Neural crest cell (in vitro differentiated cells): ENCODE data around the gene INSM1. TPM values are rescaled to one million over a fixed set of nuclear protein-coding genes. Genes with fewer than 3 reads are reported as not detected.
"Not testable (repeated sequence)": the region's sequence is repeated elsewhere in the genome, so short reads cannot be mapped to it uniquely, and the experiment has no call there.

Experiments used
- DNase-seq: peaks from one replicate; pipeline ENCODE4 v3.0.0; 2021; ENCODE audit warnings: low read depth, mixed read lengths, low spot score
- H3K27ac Mint-ChIP-seq: one replicate; pipeline ENCODE4 v1.8.0; 2021; ENCODE audit warnings: mild to moderate bottlenecking, mixed read lengths; ENCODE audit not compliant: unreplicated experiment
- H3K27me3 Mint-ChIP-seq: 2 replicates; pipeline ENCODE4 v1.8.0; 2021; ENCODE audit warnings: low read depth, mild to moderate bottlenecking, mixed read lengths
- H3K36me3 Mint-ChIP-seq: 2 replicates; pipeline ENCODE4 v1.8.0; 2021; ENCODE audit warnings: low read depth, mild to moderate bottlenecking, mixed read lengths
- H3K4me1 Mint-ChIP-seq: 2 replicates; pipeline ENCODE4 v1.8.0; 2021; ENCODE audit warnings: mixed read lengths
- H3K4me3 Mint-ChIP-seq: one replicate; pipeline ENCODE4 v1.8.0; 2021; ENCODE audit warnings: mild to moderate bottlenecking, mixed read lengths
- H3K9me3 Mint-ChIP-seq: 2 replicates; pipeline ENCODE4 v1.8.0; 2021; ENCODE audit warnings: mixed read lengths
- CTCF ChIP-seq: fragments of 200-600 bp; sonication (generic); conservative IDR thresholded peaks from 2 replicates; pipeline ENCODE4 v1.5.0; 2021; ENCODE audit warnings: antibody characterized with exemption, mild to moderate bottlenecking
- total RNA-seq: library from RNA; stranded (reverse); gene quantifications from 2 replicates; pipeline ENCODE4 v1.2.1, GENCODE V29; 2021

Gene INSM1
- total RNA-seq, 1 donor from 2014 or later, result 22.6 TPM

GRCh38 chr20:20344476-20344875 is 23.4 kb upstream of the INSM1 start:
- no peak overlapping the region for H3K4me3 Mint-ChIP-seq

GRCh38 chr20:20353576-20353975 is 14.3 kb upstream of the INSM1 start:
- no peak for TF ChIP-seq CTCF

More at GRCh38 chr20:20344476-20344875, 23.4 kb upstream of the INSM1 start:
- no peak for DNase-seq
- H3K27ac Mint-ChIP-seq, result no peak overlapping the region
- peaks cover 12% of the 10 kb centered on the region for H3K27me3 Mint-ChIP-seq
- no peaks in the 10 kb centered on the region for H3K4me1 Mint-ChIP-seq
- no peaks in the 10 kb centered on the region for H3K9me3 Mint-ChIP-seq
- TF ChIP-seq CTCF, result no peak
- peaks cover 3% of the 10 kb centered on the region for H3K36me3 Mint-ChIP-seq

GRCh38 chr20:20355503-20355902 is 12.4 kb upstream of the INSM1 start:
- not testable (repeated sequence) for H3K4me3 Mint-ChIP-seq, H3K27ac Mint-ChIP-seq, H3K36me3 Mint-ChIP-seq, DNase-seq, H3K4me1 Mint-ChIP-seq, H3K9me3 Mint-ChIP-seq
- peaks cover 52% of the 10 kb centered on the region for H3K27me3 Mint-ChIP-seq

More at GRCh38 chr20:20353576-20353975, 14.3 kb upstream of the INSM1 start:
- Mint-ChIP-seq H3K4me3 (no peak overlapping the region), H3K27me3 (peaks cover 41% of the 10 kb centered on the region), H3K4me1 (no peaks in the 10 kb centered on the region), H3K9me3 (peaks cover 5% of the 10 kb centered on the region), H3K27ac (no peak overlapping the region), H3K36me3 (peaks cover 4% of the 10 kb centered on the region)
- DNase-seq, result no peak

GRCh38 chr20:20358801-20359200 is 9.1 kb upstream of the INSM1 start:
- H3K27me3 Mint-ChIP-seq, result peaks cover 60% of the 10 kb centered on the region
- peaks cover 3% of the 10 kb centered on the region for H3K9me3 Mint-ChIP-seq
- no peak overlapping the region for H3K4me3 Mint-ChIP-seq
- peaks cover 11% of the 10 kb centered on the region for H3K4me1 Mint-ChIP-seq
- H3K36me3 Mint-ChIP-seq, result peaks cover 5% of the 10 kb centered on the region
- DNase-seq, result no peak
- TF ChIP-seq CTCF, result no peak
- H3K27ac Mint-ChIP-seq, result no peak overlapping the region

- peaks cover 15% of the 10 kb centered on the region for H3K4me1 Mint-ChIP-seq
- DNase-seq, result no peak
- H3K27me3 Mint-ChIP-seq, result peaks cover 65% of the 10 kb centered on the region
- no peak overlapping the region for H3K27ac Mint-ChIP-seq
- H3K4me3 Mint-ChIP-seq, result no peak overlapping the region
- TF ChIP-seq CTCF, result no peak
- H3K9me3 Mint-ChIP-seq, result no peaks in the 10 kb centered on the region
- peaks cover 3% of the 10 kb centered on the region for H3K36me3 Mint-ChIP-seq
Observed at GRCh38 chr20:20359628-20360027, 8.3 kb upstream of the INSM1 start.

- H3K36me3 Mint-ChIP-seq, result peaks cover 3% of the 10 kb centered on the region
- TF ChIP-seq CTCF, result peak; percentile 86
- H3K27ac Mint-ChIP-seq, result no peak overlapping the region
- peaks cover 73% of the 10 kb centered on the region for H3K27me3 Mint-ChIP-seq
- DNase-seq, result peak; percentile 41
- peaks cover 18% of the 10 kb centered on the region for H3K4me1 Mint-ChIP-seq
- H3K4me3 Mint-ChIP-seq, result peak overlapping the region; percentile 68
- no peaks in the 10 kb centered on the region for H3K9me3 Mint-ChIP-seq
Observed at GRCh38 chr20:20360464-20360863, 7.4 kb upstream of the INSM1 start.
